NCI-H2107 (cell line): ENCODE measurements around the gene AFDN.

ENCODE experiments used
- DNase-seq: peaks from one replicate; lab custom pipeline; 2025; lab: John Stamatoyannopoulos, UW

Gene AFDN

DNA sequence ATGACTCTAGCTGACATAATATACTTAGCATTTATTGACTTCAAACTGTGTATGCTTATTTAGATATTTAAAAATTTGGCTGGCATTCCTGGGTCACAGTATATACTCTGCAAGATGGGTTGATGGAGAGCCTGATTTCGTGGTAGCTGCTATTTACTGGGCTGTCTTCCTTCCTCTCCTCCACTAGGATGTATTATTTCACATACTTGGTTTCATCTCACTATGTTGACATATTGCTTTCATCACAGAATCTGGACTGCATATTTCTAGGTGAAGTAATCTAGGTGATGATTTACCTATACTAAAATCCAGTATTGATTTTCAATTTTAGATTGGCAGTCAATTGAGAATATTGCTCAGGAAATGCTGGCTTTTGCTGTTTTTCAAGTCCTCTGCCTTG, 15.7 kb downstream of the AFDN start:
- DNase-seq = no peak

GRCh38 chr6:167843023-167843422, 16.3 kb downstream of the AFDN start:
- DNase-seq = no peak

- DNase-seq = no peak
These were observed 19.1 kb downstream of the AFDN start for GRCh38 chr6:167845856-167846255.

- DNase-seq = no peak
These were observed 20.4 kb downstream of the AFDN start for GRCh38 chr6:167846997-167847606.

DNA sequence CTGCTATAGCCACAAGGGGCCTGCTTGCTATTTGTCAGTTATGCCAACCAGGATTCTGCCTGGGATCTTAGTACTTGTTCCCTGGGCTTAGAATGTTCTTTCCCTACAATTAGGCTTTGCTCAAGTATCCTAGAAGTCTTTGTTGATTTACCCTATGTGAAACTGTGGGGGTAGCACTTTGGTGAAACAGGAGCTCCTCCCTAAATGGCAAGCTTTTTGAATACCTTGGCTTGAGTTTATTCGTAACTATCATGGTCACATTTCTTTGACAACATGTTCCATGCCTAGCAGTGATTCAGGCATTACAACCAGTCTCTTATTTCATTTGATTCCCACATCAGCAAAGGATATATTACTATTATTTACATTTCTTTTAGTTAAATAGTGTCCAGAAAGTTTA, 21.2 kb downstream of the AFDN start:
- no peak for DNase-seq

DNA sequence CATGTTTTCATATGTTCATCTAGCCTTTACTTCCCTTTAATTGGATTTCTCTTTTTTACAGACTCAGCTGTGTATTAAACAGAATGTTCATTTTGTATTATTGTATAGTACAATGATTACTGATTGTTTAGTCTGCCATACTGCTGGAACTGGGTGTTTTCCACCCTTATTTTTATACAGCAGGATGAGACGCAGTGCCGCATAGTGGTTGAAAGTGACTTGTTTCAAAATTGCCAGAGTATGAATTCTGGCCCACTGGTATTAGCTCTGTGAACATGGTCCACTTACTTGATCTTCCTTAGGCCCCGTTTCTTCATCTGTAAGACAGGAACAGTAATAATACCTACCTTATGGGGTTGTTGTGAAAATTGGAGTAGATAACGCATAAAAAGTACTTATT, 22.1 kb downstream of the AFDN start:
- DNase-seq = no peak

GRCh38 chr6:167849846-167850459, 23.2 kb downstream of the AFDN start:
- DNase-seq = no peak

DNA sequence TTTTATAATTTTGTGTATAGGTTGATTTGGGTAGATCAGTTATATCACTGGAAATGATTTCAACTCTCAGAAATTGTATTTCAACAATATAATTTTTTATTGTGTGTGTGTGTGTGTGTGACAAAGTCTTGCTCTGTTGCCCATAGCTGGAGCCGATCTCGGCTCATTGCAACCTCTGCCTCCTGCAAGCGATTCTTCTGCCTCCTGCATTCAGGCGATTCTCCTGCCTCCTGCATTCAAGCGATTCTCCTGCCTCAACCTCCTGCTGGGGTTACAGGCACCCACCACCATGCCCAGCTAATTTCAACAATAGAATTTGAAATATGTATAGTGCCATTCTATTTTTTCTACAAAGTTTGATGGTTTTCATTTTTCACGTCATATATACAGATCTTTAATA, 24.1 kb downstream of the AFDN start:
- DNase-seq = no peak

DNA sequence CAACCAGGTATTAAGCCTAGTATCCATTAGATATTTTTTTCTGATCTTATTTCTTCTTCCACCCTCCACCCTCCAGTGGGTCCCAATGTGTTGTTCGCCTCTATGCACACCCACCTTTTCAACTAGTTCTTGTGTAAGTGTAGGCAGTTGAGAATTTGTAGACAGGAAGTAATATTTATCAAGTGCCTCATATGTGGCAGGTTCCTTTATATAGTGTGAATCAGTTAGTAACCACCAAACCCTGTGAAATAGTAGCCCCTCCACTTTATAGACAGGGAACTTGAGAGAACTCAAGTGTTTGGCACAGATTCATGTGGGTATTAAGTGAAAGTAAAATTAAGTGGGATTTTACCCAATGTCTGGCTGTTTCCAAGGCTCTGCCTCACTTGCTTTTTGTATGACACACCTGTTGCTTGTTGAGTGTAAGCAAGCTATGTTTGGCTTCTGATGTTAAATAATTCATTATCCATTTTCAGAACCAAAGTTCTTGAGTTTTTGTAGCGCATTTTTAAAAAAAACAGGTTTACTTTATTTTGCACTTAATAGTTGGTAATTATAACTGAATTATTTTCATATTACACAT, 24.8 kb downstream of the AFDN start:
- DNase-seq = no peak

- no peak for DNase-seq
These were observed 29.2 kb downstream of the AFDN start for GRCh38 chr6:167855825-167856425.

DNA sequence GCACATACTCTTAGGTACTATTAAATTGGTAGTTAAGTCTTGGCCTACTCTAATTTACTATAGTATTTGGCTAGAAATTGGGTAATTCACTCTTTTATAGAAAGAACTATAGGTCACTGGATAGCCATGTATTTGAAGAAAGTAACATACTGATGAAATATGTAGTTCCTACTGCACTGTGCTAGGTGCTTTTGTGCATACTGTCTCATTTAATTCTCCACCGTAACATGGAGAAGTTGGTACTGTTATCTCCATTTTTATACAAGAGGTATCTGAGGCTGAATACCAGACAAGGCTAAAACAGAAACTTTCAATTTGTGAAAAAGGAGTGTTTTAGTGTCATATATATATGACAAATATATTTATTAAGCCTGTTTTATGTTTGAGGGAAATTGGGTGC, 29.8 kb downstream of the AFDN start:
- DNase-seq = no peak

DNA sequence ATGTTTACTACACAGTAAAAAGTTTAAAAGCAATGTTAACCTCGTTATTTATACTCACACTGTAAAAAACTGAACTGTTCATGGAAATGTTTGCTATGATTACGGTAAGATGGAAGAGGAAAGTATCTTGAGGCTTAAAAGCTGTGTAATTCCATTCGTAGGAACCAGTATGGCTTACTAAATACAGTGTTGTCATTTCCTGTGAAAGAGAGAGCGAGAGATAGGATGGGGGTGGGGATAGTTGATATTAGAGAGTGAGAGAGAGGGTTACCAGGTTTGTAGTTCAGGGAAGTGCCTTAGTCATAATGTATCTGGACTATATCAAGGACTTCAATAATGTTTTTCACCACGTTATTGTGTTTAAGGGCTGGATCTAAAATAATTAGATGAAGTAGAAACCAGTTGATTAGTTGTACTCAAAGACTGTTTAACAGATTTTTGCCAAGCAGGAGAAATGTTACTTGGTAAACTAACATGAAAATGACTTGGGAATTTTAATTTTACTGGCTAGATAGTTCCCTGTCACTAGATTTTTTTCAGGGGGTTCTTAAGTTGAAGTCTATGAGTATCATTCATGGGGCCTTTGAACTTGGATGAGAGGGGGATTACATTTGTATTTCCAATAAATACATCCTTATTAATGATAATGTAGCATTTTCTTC, 30.4 kb downstream of the AFDN start:
- DNase-seq = no peak

- DNase-seq = no peak
These were observed 31.4 kb downstream of the AFDN start for GRCh38 chr6:167858086-167858591.

DNA sequence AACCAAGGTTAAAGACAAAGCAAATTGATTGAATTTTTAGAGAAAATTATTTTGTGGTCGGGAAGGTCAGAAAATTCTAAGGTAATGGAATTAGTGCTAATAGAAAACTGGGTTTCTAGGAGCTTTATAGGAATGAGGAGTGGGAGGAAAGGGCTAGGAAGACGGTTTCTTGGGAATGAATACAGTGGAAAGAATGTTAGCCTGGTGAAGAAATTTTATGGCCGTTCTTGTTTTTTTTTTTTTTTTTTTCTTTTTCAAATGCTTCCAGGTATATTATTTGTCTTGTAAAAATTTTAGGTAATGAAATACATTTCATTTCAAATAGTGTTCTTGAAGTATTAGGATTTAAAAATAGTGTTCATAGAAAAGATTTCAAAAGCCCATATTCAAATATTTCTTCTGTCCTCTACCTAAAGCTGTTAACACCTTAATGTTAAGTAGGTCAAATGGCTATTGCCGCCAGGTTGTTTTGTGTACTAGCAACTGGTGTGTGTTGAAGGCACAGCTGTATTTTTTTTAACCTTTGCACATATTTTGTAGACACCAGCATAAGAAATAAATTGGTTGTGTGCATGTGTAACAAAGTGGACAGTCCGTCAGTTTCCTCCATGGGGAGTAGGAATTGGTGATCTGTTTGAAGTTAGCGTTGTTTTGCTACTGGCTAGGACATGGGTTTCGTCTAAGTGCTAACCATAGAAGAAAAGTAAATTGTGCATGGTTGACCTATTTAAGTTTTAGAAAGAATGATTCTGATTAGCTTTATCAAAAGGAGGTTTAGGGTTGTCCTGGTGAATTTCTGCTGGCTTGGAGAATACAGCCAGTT, 32.3 kb downstream of the AFDN start:
- no peak for DNase-seq

GRCh38 chr6:167860550-167861226, 34.0 kb downstream of the AFDN start:
- no peak for DNase-seq

GRCh38 chr6:167861424-167861823, 34.7 kb downstream of the AFDN start:
- no peak for DNase-seq

GRCh38 chr6:167863897-167864296, 37.2 kb downstream of the AFDN start:
- DNase-seq = no peak

GRCh38 chr6:167866642-167867041, 39.9 kb downstream of the AFDN start:
- DNase-seq = no peak

- no peak for DNase-seq
These were observed 43.6 kb downstream of the AFDN start for GRCh38 chr6:167870321-167870720.

GRCh38 chr6:167872538-167873210, 46.0 kb downstream of the AFDN start:
- no peak for DNase-seq
